HG03575 (cell line): ENCODE data around the gene MOB2.
"Not testable (repeated sequence)": the region's sequence is repeated elsewhere in the genome, so short reads cannot be mapped to it uniquely, and the experiment has no call there.

Source experiments
- ATAC-seq: cut with Tn5 transposase; IDR thresholded peaks from one replicate; pipeline ENCODE4 v1.9.1; 2021; ENCODE audit not compliant: unreplicated experiment, insufficient number of reproducible peaks, low FRiP score; ENCODE audit errors: extremely low read depth

MOB2 gene

GRCh38 chr11:1437500-1437899 is 49.1 kb downstream of the MOB2 start:
- no peak for ATAC-seq

- ATAC-seq = no peak
These were observed 50.0 kb downstream of the MOB2 start for GRCh38 chr11:1436468-1437039.

GRCh38 chr11:1435820-1436467 is 50.6 kb downstream of the MOB2 start:
- ATAC-seq = no peak

GRCh38 chr11:1435479-1435819 is 51.1 kb downstream of the MOB2 start:
- ATAC-seq = not testable (repeated sequence)

GRCh38 chr11:1433977-1434640 is 52.5 kb downstream of the MOB2 start:
- no peak for ATAC-seq

- ATAC-seq = no peak
These were observed 53.0 kb downstream of the MOB2 start for GRCh38 chr11:1433568-1433967.

GRCh38 chr11:1428762-1429316 is 57.7 kb downstream of the MOB2 start:
- no peak for ATAC-seq

- no peak for ATAC-seq
These were observed 61.1 kb downstream of the MOB2 start for GRCh38 chr11:1425439-1425838.

- no peak for ATAC-seq
These were observed 61.6 kb downstream of the MOB2 start for GRCh38 chr11:1425006-1425405.

- not testable (repeated sequence) for ATAC-seq
These were observed 63.2 kb downstream of the MOB2 start for GRCh38 chr11:1423406-1423805.

- no peak for ATAC-seq
These were observed 63.6 kb downstream of the MOB2 start for GRCh38 chr11:1422981-1423380.

GRCh38 chr11:1422481-1422880 is 64.1 kb downstream of the MOB2 start:
- ATAC-seq = no peak

- ATAC-seq = no peak
These were observed 65.3 kb downstream of the MOB2 start for GRCh38 chr11:1421291-1421690.

- no peak for ATAC-seq
These were observed 66.8 kb downstream of the MOB2 start for GRCh38 chr11:1419811-1420210.
